Neural cell (in vitro differentiated cells): Measurements from ENCODE around the gene CEP120. TPM values are rescaled to one million over a fixed set of nuclear protein-coding genes. Genes with fewer than 3 reads are reported as not detected.

ENCODE experiments used
- H2AFZ ChIP-seq: fragments of 200-600, 300-800 bp; sonication (generic), shearing (Covaris generic); 2 replicates; pipeline ENCODE4 v1.6.0; 2014; ENCODE audit warnings: low read depth, mild to moderate bottlenecking, antibody characterized with exemption, low read length, moderate library complexity
- H3F3A ChIP-seq: fragments of 200-600 bp; shearing (Covaris generic); 2 replicates; pipeline ENCODE4 v1.6.1; 2016; ENCODE audit warnings: mild to moderate bottlenecking, moderate library complexity, mixed read lengths, antibody characterized with exemption, low read length; ENCODE audit not compliant: insufficient read depth, poor library complexity, severe bottlenecking
- H3K27ac ChIP-seq: fragments of 200-600, 300-800 bp; sonication (generic), shearing (Covaris generic); 2 replicates; pipeline ENCODE4 v1.5.1; 2014; ENCODE audit warnings: mild to moderate bottlenecking, low read length, moderate library complexity
- H3K27me3 ChIP-seq: fragments of 300-800, 200-600 bp; sonication (generic), shearing (Covaris generic); 2 replicates; pipeline ENCODE4 v1.6.0; 2014; ENCODE audit warnings: mild to moderate bottlenecking, low read depth, low read length, moderate library complexity; ENCODE audit not compliant: insufficient read depth
- H3K36me3 ChIP-seq: fragments of 300-800, 200-600 bp; sonication (generic), shearing (Covaris generic); 2 replicates; pipeline ENCODE4 v1.5.1; 2014; ENCODE audit warnings: mild to moderate bottlenecking, antibody characterized with exemption, low read length, moderate library complexity; ENCODE audit not compliant: insufficient read depth
- H3K4me2 ChIP-seq: fragments of 300-800, 200-600 bp; sonication (generic), shearing (Covaris generic); 2 replicates; pipeline ENCODE4 v1.6.0; 2014; ENCODE audit warnings: mild to moderate bottlenecking, low read length
- H3K4me3 ChIP-seq: fragments of 300-800, 200-600 bp; sonication (generic), shearing (Covaris generic); 2 replicates; pipeline ENCODE4 v1.5.1; 2014; ENCODE audit warnings: mild to moderate bottlenecking, low read length, moderate library complexity
- H3K79me2 ChIP-seq: fragments of 200-600 bp; shearing (Covaris generic); replicated peaks from 2 replicates; pipeline ENCODE4 v1.6.0; 2014; ENCODE audit warnings: mild to moderate bottlenecking, low read length, moderate library complexity; ENCODE audit not compliant: insufficient read depth
- H3K9ac ChIP-seq: fragments of 300-800, 200-600 bp; sonication (generic), shearing (Covaris generic); 2 replicates; pipeline ENCODE4 v1.6.1; 2016; ENCODE audit warnings: mild to moderate bottlenecking, low read length, mixed read lengths
- H3K9me2 ChIP-seq: fragments of 200-600 bp; shearing (Covaris generic); 2 replicates; pipeline ENCODE4 v1.6.1; 2016; ENCODE audit warnings: mild to moderate bottlenecking, low read length, mixed read lengths; ENCODE audit not compliant: insufficient read depth
- H3K9me3 ChIP-seq: fragments of 200-600, 300-800 bp; sonication (generic), shearing (Covaris generic); 2 replicates; pipeline ENCODE4 v1.6.1; 2016; ENCODE audit warnings: mild to moderate bottlenecking, mixed run types, low read length, moderate library complexity, mixed read lengths
- H4K20me1 ChIP-seq: fragments of 200-600 bp; shearing (Covaris generic); 2 replicates; pipeline ENCODE4 v1.6.1; 2016; ENCODE audit warnings: mild to moderate bottlenecking, mixed run types; ENCODE audit not compliant: insufficient read depth
- EP300 ChIP-seq: fragments of 450-650 bp; conservative IDR thresholded peaks from 2 replicates; pipeline ENCODE4 v1.6.1; 2014; ENCODE audit warnings: antibody characterized with exemption, mild to moderate bottlenecking, moderate library complexity; ENCODE audit not compliant: poor library complexity, severe bottlenecking
- EZH2 ChIP-seq: fragments of 200-600, 300-800 bp; shearing (Covaris generic), sonication (generic); IDR thresholded peaks from 2 replicates; pipeline ENCODE4 v1.6.1; 2014; ENCODE audit warnings: antibody characterized with exemption, low read length, borderline replicate concordance, mild to moderate bottlenecking; ENCODE audit not compliant: insufficient read depth, poor library complexity, severe bottlenecking
- MXI1 ChIP-seq: fragments of 450-650 bp; conservative IDR thresholded peaks from 2 replicates; pipeline ENCODE4 v1.6.1; 2014; ENCODE audit warnings: antibody characterized with exemption, mild to moderate bottlenecking; ENCODE audit not compliant: poor library complexity, severe bottlenecking
- POLR2AphosphoS5 ChIP-seq: IDR thresholded peaks from 2 replicates; pipeline ENCODE4 v1.6.1; 2012
- RAD21 ChIP-seq: fragments of 450-650 bp; conservative IDR thresholded peaks from 2 replicates; pipeline ENCODE4 v1.6.1; 2014; ENCODE audit warnings: antibody characterized with exemption, mild to moderate bottlenecking, moderate library complexity
- SMC3 ChIP-seq: fragments of 450-650 bp; conservative IDR thresholded peaks from 2 replicates; pipeline ENCODE4 v1.6.1; 2014; ENCODE audit warnings: antibody characterized with exemption, mild to moderate bottlenecking, moderate library complexity; ENCODE audit not compliant: poor library complexity
- TAF1 ChIP-seq: IDR thresholded peaks from 2 replicates; pipeline ENCODE4 v1.6.1; 2012; ENCODE audit warnings: low read depth
- polyA minus RNA-seq: library from RNA; depleted of rRNA, polyadenylated mRNA; stranded (reverse); fragments of >200 nt; gene quantifications from 2 replicates; pipeline ENCODE4 v1.2.3, GENCODE V29; 2014
- polyA plus RNA-seq: library from polyadenylated mRNA; depleted of rRNA; stranded (reverse); fragments of >200 nt; gene quantifications from 2 replicates; pipeline ENCODE4 v1.2.3, GENCODE V29; 2014
- TF ChIP-seq, protein P1 (sequence below): IDR thresholded peaks from 2 replicates; pipeline ENCODE4 v1.6.1; 2012; ENCODE audit warnings: borderline replicate concordance
- TF ChIP-seq, protein P2 (sequence below): fragments of 450-650 bp; IDR thresholded peaks from 2 replicates; pipeline ENCODE4 v1.5.1; 2014; ENCODE audit warnings: antibody characterized with exemption, mild to moderate bottlenecking, moderate library complexity; ENCODE audit not compliant: poor library complexity, severe bottlenecking

Gene CEP120
- 30.4 and 33.2 TPM in 2 replicates for polyA plus RNA-seq
- polyA minus RNA-seq = 67.3 and 70.1 TPM in 2 replicates

DNA sequence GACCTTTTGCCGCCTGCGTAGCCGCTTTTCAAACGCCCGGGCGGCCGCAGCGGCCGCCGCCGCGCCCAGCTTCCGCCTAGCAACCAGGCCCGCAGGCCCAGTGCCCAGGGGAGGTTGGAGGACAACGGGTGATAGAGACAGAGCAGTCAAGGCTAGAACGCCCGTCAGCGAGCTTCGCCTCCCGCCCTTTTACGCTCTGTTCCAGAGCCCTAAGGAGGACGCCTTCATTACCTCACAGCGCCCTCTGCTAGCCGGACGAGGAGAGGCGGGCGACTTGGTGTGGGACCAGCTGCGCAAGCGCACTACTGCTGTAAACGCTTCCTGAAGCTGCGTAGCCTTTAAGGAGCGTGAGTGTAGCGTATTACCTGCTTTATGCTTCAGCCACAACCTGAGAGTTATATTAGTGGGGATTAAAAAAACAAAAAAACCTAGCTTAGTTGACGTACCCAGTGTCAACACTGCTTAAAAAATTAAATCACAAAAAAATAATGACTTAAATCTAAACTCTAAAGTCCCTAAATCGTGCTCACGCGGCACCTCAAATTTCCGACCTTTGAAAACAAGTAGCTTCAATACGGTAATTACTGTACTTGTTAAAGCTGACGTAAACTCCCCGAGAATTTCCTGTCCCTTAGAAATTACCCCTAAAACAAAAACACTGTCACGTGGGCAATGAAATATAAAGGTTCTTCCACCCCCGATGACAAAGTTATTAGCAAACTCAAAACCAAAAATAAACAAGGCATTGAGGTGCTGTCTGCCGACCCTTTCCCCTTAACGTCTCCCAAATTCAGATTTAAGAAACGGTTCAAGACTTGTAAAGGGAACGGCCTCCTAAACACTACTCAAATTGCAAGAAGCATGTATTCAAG is at the start of gene CEP120:
CEP120 (minus strand) TSS at position 126 of the 872 bp plus-strand sequence. CDS start 405 bp downstream, outside the sequence.
- TF ChIP-seq, protein P1, sequence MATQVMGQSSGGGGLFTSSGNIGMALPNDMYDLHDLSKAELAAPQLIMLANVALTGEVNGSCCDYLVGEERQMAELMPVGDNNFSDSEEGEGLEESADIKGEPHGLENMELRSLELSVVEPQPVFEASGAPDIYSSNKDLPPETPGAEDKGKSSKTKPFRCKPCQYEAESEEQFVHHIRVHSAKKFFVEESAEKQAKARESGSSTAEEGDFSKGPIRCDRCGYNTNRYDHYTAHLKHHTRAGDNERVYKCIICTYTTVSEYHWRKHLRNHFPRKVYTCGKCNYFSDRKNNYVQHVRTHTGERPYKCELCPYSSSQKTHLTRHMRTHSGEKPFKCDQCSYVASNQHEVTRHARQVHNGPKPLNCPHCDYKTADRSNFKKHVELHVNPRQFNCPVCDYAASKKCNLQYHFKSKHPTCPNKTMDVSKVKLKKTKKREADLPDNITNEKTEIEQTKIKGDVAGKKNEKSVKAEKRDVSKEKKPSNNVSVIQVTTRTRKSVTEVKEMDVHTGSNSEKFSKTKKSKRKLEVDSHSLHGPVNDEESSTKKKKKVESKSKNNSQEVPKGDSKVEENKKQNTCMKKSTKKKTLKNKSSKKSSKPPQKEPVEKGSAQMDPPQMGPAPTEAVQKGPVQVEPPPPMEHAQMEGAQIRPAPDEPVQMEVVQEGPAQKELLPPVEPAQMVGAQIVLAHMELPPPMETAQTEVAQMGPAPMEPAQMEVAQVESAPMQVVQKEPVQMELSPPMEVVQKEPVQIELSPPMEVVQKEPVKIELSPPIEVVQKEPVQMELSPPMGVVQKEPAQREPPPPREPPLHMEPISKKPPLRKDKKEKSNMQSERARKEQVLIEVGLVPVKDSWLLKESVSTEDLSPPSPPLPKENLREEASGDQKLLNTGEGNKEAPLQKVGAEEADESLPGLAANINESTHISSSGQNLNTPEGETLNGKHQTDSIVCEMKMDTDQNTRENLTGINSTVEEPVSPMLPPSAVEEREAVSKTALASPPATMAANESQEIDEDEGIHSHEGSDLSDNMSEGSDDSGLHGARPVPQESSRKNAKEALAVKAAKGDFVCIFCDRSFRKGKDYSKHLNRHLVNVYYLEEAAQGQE = peak; percentile 62
- TF ChIP-seq EP300 (peak; percentile 66), SMC3 (peak; percentile 95), POLR2AphosphoS5 (peak; percentile 82), MXI1 (peak; percentile 85), TAF1 (peak; percentile 60), EZH2 (no peak), RAD21 (peak; percentile 83)
- TF ChIP-seq, protein P2, sequence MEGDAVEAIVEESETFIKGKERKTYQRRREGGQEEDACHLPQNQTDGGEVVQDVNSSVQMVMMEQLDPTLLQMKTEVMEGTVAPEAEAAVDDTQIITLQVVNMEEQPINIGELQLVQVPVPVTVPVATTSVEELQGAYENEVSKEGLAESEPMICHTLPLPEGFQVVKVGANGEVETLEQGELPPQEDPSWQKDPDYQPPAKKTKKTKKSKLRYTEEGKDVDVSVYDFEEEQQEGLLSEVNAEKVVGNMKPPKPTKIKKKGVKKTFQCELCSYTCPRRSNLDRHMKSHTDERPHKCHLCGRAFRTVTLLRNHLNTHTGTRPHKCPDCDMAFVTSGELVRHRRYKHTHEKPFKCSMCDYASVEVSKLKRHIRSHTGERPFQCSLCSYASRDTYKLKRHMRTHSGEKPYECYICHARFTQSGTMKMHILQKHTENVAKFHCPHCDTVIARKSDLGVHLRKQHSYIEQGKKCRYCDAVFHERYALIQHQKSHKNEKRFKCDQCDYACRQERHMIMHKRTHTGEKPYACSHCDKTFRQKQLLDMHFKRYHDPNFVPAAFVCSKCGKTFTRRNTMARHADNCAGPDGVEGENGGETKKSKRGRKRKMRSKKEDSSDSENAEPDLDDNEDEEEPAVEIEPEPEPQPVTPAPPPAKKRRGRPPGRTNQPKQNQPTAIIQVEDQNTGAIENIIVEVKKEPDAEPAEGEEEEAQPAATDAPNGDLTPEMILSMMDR = peak; percentile 98
- peak within 1 kb of the TSS; percentile 91 for H3K4me2 ChIP-seq
- no peaks in the 10 kb centered on the region for H4K20me1 ChIP-seq
- no peaks in the 10 kb centered on the region for H3K9me2 ChIP-seq
- peak within 1 kb of the TSS; percentile 87 for H3K27ac ChIP-seq
- peak within 1 kb of the TSS; percentile 83 for H2AFZ ChIP-seq
- H3K36me3 ChIP-seq = no peaks in the 10 kb centered on the region
- H3K27me3 ChIP-seq = no peaks in the 10 kb centered on the region
- H3K9ac ChIP-seq = peak within 1 kb of the TSS; percentile 87
- H3K79me2 ChIP-seq = peaks cover 27% of the 10 kb centered on the region
- H3K4me3 ChIP-seq = peak within 1 kb of the TSS; percentile 92
- no peaks in the 10 kb centered on the region for H3F3A ChIP-seq
- no peaks in the 10 kb centered on the region for H3K9me3 ChIP-seq

DNA sequence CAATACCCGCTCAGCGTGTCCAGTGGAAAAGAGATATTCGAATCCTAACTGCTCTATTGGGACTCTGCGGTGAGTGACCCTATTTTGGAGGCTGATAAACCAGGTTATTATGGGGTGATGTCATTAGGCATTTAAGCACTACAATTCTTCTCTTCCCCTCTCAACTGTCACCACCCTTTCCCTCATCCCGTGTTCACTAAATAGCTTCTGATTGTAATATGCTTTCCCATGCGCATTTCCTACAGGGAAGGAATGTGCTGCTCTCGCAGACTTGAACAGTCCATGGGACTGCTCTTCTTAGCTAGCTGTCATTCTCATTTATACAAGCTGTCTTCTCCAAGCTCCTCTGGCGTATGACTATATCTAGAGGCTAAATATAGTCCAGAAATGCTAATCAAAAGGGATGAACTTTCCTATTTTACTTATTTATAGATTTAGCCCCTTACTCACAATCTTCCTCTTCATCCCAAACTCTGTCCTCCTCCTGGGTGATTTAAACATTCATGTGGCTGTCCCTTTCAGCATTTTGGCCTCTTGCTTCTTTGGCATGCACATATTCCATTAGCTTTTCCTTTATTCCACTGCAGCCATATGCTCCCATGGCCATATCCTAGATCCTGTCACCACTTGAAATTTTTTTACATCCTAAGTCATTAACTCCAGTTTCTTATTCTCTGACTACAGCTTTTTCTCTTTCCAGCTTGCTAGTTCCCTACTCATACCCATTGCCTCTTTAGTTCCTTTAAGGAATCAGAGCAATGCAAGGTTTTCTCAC is 49.1 kb upstream of the CEP120 start:
- peak overlapping the region; percentile 51 for H3K27ac ChIP-seq
- no peak overlapping the region for H3K4me2 ChIP-seq
- peak overlapping the region; percentile 35 for H3K4me3 ChIP-seq
- H4K20me1 ChIP-seq = no peaks in the 10 kb centered on the region
- H3F3A ChIP-seq = no peaks in the 10 kb centered on the region
- TF ChIP-seq, protein P1 = peak; percentile 87
- TF ChIP-seq EP300 (peak; percentile 53), MXI1 (no peak)
- no peaks in the 10 kb centered on the region for H3K9me2 ChIP-seq
- no peaks in the 10 kb centered on the region for H3K9me3 ChIP-seq
- H3K36me3 ChIP-seq = no peaks in the 10 kb centered on the region
- no peak overlapping the region for H2AFZ ChIP-seq
- H3K9ac ChIP-seq = no peak overlapping the region
- H3K79me2 ChIP-seq = no peaks in the 10 kb centered on the region
- no peaks in the 10 kb centered on the region for H3K27me3 ChIP-seq
